DMS79 (cell line): Measurements from ENCODE around the gene CAMTA1.

ENCODE experiments used
- DNase-seq: peaks from one replicate; lab custom pipeline; 2025; lab: John Stamatoyannopoulos, UW

The CAMTA1 gene

DNA sequence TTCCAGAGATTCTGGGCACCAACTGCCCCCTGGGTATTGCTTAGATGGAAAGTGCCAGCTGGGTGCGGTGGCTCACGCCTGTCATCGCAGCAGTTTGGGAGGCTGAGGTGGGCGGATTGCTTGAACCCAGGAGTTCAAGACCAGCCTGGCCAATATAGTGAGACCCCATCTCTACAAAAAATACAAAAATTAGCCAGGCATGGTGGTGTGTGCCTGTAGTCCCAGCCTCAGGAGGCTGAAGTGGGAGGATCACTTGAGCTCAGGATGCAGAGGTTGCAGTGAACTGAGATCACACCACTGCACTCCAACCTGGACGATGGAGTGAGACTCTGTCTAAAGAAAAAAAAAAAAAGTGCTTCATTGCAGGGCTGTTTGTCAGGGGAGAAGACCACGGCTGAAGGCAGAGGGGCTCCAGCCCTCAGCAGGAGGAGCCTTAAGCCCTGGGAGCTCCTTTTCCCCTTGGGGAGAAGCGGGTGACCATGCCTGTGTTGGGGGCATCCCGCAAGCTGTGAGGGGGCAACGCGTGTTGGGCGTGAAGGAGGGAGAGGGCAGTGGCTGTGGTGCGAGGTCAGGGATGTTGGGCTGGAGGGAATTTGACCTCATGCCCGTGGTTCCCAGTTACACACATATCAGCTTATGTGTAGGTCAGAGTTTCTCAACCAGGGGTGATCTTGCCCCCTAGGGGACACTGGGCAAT lies 854.3 kb downstream of the CAMTA1 start:
- DNase-seq, result no peak

DNA sequence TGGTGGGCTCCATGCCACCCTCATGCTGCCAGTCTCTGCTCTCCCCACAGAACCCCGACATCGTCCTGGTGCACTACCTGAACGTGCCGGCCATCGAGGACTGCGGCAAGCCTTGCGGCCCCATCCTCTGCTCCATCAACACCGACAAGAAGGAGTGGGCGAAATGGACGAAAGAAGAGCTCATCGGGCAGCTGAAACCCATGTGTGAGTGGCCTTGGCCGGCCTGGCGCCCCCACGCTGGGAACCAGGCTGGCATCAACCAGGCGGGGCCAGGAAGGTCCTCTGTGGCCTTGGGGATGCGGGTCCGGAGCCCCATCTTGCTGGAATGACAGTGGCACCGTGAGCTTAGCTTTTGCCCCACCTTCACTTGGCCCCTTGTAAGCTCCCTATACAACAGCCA lies 855.1 kb downstream of the CAMTA1 start:
- no peak for DNase-seq

DNA sequence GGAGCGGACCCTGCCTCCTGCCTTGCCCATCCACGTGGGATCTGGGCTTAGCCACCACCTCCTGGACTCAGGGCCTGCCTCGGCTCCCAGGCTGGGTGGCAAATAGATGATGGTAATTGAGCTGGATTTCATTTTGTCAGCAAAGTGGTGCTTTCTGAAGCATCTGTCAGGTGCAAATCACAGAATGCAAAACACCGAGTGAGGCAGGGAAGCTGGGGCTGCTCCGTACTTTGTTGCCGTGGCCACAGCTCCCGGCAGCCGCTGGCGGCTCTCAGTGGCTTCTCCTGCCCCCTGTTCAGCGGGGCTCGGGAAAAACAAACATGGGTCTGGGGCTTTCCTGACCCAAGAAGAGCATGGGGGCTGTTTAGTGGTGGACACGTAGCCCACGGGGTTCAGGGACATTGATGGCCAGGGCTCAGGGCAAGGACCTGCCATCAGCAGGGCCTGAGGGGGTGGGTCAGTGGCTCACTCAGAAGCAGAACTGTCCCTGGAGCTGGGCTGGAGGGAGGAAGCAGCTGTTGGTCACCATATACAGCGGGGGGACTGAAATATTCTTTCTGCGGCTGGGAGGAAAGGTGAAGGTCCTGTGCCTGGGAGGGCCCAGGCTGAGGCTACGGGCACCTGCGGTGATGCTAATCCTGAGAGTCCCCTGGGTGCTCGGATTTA lies 855.8 kb downstream of the CAMTA1 start:
- no peak for DNase-seq

DNA sequence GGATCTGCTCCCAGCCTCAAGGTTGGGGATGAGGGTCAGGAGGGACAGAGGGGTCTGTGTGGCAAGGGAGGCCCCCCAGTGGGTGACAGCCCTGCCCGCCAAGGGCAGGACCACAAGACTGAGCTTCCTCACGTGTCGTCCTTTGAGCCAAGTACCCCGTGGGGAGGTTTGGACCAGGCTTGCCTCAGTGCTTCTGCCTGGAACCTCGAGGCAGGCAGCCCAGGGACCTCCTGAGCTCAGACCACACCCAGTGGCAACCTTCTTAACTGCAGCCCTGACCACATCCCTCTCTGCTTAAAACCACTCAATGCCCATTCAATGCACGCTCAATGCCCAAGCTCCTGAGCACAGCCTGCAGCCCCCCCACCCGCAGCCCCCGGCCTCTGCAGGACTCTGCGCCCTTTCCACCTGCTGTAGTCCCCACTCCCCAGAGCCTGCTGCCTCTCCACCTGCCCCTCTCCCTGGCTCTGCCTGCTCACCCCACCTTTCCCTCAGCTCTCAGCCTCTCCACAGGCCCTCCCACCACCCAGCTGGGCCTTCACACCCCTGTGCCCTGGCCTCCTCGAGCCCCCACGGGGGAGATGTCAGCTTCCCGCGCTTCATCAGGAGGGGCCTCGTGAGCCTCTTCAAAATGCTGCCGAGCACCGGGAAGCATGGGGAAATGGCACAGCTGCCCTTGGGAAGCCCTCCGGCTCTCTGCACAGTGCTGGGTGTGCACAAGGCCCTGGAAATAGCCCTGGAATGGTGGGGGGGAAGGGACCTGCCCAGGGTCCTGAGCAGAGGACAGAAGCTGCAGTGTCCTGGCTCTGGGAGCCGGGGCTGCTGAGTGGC lies 856.5 kb downstream of the CAMTA1 start:
- DNase-seq, result peak; percentile 67

DNA sequence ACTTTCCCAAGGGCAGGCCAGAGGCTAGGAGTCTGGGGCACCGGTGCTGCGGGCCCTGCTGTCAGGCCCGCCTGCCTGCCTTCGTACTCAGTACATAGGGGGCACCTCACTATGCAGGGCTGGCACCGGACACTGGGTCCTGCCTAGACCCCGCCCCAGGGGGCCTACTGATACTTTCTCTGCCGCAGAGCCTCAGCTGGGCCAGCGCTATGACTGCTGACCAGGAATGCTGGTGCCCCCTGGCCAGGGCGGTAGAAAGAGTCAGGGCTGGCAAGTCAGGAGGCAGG lies 857.1 kb downstream of the CAMTA1 start:
- no peak for DNase-seq

DNA sequence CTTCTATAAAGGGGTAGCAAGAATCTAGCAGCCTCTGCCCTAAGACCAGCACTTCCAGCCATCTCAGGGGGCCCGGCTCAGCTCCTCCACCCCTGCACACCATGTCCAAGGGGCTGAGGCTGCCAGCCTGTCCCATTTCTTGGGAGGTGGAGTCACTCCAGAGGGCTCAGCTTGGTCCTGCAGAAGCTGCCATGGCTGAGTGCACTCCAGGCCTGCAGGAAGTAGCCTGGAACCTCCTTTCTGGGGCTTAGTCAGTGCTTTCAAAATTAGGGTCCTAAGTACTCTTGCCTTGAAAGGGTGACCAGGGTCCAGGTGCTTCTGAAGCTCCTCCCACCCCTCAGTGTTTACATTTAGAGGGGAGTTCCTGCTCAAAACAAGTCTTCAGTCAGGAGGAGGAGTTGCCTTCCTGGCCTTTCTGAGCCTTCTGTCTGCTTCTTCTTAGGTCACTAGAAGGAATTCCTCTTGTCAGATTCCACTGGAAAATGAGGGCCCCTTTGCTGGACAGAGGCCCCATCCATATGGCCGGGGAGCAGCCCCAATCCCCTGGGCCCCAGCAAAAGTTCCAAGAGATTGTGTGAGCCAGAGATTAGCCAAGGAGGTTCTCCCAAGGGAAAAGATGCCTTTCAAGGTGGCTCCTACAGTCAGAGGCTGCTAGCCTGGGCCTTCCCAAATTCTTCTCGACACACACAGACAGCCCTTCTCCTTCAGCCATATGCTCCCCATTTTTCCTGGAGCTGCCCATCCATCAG lies 857.7 kb downstream of the CAMTA1 start:
- peak; percentile 62 for DNase-seq

DNA sequence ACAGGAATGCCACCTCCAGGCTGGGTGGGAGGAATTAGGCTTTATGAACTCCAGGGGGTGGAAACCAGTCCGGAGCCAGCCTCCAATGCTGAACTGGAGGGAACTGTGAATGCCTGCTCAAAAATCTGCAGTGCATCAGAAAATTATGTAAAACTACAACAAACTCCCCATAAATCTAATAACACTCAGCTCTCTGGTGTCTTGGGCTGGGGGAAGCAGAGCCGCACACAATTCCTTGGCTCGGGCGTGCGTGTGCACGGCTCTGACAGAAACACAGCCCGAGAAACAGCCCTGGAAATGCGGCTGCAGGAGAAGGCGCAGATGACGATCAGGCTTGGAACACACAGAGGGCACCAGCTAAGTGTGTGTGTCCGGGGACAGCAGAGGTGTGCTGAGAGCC lies 858.3 kb downstream of the CAMTA1 start:
- no peak for DNase-seq

DNA sequence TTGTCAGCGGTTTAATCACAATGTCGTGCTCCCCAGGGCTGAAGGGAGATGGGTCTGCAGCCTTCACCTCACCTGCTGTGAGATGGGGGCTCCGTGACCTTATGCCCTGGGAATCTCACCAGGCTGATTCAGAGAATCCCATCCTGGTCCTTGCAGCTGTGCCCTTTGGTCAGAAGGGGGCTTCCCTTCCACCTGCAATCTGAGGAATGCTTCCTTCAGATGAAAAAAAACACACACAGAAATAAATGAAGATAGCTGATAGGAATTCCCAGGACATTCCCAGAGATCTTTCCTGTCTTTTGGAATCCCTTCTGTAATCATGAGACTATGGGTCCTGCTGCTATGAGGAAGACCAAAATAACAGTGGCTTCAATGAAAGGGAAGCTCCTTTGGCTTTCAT lies 858.8 kb downstream of the CAMTA1 start:
- DNase-seq, result no peak

DNA sequence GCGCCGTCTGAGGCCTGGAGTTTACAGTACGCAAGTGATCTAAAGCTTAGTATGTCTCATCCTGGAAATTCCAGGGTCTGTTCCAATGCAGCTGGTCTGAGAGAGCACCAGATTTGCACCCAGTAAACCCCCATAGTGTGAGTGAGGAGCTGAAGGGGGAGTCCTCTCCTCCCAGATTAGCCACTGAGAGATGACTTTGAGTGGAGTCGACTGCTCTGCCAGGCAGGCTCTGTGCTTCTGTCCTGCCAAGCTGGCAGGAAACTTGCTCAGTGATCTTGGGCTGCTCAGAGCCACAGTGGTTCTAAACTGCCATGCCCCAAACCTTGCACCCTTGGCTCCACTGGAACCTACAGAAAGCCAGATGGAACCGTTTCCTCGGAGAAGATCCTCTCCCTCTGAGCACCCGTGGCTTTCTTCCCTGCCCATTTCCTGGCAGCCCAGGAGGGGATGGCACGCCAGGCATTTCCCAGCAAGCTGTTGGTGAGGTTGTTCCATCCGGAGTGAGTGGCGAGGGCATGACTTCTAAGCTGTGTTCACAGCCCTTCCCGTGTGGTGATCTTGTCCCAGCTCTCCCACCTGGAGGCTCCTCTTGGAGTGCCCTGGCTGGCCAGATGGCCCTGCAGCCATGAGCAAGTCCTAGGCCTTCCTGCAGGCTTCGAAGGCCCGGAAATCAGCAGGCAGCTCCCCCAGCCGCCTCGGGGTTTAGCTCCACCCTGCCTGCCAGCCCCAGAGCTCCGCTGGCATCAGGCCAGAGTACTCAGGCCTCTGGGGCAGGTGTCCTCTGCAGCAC lies 859.9 kb downstream of the CAMTA1 start:
- peak; percentile 86 for DNase-seq

DNA sequence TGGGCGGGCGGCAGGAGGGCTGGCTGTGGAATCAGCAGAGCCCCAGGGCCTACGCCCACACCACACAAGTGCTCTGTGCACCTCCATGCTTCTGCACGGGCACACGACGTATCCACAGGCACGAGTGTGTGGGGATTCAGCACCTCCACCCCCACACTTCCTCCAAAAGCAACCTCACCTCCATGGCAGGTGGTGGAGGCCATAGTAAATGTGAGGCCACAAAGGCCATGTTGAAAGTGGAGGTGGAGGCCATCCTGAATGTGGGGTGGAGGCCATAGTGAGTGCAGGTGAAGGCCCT lies 860.4 kb downstream of the CAMTA1 start:
- no peak for DNase-seq

DNA sequence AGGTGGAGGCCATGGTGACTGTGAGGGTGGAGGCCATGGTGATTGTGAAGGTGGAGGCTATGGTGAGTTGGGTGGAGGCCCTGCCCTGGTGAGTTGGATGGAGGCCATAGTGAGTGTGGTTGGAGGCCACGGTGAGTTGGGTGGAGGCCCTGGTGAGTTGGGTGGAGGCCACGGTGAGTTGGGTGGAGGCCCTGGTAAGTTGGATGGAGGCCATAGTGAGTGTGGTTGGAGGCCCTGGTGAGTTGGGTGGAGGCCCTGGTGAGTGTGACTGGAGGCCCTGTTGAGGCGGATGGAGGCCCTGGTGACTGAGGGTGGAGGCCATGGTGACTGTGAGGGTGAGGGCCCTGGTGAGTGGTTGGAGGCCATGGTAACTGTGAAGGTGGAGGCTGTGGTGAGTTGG lies 860.9 kb downstream of the CAMTA1 start:
- no peak for DNase-seq

DNA sequence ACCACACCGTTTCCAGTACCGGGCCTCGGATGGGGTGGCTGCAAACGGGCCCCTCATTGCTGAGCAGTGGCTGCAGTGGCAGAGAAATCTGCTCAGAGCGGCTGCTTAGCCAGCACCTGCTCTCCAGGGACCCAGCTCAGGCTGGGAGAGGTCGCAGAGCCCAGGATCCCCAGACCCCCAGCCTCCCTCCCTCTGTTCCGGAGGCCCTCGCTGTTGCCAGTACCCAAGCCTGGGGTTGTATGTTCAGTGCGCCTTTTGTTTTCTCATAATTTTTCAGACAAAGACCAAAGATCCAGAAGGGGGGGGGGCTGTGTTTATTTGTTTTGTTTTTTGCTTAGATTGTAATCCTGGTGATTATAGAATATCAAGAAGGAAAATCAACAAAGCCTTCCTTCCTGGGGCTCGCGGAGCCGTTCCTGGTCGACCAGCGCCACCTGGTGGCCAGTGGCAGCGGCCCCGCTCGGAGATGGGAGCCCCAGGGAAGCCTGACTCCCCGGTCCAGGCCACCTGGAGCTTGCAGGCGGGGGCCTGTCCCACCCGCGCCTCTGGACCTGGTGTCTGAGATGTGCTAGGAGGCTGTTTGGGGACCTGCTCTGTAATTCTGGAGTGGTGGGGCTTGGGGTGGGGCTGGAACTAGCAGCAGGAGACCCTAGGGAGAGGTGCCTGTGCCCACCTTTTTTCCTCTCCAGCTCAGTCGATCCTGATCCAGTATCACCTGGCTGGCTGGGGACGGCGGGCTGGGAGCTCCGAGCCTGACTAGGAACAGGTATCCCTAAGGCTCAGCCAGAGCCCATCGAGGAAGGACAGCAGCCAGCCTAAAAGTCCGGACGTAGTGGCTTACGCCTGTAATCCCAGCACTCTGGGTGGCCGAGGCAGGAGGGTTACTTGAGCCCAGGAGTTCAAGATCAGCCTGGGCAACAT lies 862.0 kb downstream of the CAMTA1 start:
- peak; percentile 47 for DNase-seq

DNA sequence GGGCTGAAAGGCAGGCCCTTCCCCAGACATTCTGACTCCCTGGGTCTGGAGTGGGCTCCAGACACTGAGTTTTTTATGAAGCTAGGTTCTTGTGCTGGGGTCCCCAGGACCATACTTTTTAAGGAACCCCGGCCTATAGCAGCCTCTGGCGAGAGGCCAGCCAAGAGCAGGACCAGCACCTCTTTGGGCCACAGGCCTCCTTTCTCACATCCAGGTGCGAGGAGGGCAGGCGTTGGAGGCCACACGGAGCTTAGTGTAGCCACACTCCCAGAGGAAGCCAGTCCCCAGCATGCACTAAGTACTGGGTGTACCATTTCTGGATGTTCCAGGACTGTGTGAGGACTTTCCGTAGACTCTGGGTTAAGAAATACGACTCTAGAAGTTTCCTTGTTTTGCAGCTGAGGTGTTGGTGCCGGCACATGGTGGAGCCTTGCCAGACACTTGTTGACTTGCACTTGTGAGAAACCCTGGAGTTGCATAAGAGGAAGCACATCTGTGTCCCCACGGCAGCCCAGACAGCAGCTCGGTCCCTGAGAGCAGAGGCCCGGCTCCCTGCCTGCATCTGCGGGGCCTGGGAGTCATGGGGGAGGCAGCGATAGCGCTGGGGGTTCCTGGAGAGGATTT lies 863.6 kb downstream of the CAMTA1 start:
- peak; percentile 60 for DNase-seq

DNA sequence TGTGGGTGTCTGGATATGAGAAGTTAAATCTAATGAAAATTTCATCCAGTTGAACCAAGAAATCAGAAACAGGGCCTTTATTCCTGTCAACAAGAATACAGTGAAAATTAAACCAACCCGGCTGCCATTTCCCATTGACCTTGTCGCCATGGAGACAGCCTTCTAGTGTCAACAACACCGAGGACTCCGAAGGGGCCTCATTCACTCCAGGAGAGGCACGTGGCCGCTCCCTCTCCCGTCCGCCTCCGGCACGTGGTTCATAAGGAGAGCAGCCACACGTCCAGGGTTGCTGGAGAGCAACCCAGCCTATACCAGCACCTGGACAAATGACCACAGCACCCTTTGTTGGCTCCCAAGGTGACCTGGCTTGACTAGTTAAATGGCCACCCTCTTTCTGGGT lies 865.5 kb downstream of the CAMTA1 start:
- peak; percentile 76 for DNase-seq

DNA sequence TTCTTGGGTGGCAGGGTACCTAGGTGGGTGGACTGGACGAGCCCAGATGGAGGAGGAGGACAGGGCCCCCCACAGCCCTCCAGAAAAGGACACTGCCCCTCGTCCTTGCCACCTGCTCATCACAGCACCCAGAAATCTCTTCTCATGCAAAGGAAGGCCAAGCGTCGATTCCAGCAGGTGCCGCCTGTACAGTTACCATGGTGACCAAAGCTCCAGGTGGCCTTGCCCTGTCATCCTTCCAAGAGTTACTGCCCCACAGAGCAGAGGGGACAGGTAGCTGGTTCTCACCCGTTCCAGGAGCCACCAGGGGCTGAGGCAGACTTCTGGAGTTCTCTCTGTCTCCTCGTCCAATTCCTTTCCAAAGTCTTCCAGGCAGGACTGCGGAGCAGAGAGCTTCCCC lies 865.9 kb downstream of the CAMTA1 start:
- peak; percentile 58 for DNase-seq

DNA sequence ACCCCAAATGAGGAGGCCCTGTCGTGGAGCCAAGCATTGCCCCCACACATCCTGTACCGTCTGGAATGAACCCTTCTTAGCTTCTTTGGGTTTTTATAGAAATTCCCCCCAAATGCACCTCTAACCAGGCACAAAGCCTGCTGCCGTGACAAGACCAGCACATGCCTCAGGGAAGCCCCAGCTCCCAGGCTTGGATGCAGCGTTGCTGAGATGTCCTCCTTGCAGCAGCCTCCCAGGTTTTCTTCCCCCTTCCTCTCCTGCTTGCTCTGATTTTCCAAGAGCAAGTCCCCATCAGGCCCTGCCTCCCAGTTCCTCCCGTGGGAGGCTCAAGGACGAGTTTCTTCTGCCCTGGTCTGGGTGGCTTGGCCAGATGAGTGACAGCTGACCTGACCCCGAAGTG lies 866.8 kb downstream of the CAMTA1 start:
- no peak for DNase-seq

DNA sequence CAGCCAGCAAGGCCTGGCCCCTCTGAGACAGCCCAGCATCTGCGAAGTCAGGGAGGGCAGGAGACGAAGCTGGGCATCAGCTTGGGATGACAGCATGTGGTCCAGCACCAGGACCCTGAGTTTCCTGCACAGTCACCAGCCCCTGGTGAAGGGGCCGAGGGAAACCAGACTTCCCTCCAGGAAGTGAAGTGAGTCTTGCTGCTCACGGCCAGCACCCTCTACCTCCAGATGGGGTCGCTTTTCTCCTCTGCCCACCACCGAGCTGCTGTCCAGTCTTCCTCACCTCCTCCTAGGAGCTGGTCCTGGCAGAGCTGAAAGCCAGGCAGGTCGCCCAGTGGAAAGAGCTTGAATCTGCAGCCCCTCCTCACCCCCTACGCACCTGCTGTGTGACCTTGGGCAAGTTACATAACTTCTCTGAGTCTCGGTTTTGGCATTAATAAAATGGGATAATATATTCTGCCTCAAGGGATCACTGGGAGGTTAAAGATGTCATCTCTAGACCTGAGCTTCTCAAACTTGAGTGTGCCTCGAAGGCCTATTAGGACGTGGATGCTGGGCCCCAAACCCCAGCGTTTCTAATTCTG lies 867.4 kb downstream of the CAMTA1 start:
- no peak for DNase-seq

DNA sequence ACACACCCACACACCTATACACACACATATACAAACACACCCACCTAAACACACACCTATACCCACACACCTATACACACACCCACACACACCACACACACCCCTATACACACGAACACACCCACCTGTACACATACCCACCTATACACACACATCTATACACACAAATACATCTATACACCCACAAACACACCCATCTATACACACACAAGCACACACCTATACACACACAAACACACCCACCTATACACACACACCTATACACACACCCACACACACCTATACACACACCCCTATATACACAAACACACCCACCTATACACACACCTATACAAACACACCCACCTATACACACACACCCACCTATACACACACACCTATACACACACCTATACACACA lies 869.5 kb downstream of the CAMTA1 start:
- no peak for DNase-seq

DNA sequence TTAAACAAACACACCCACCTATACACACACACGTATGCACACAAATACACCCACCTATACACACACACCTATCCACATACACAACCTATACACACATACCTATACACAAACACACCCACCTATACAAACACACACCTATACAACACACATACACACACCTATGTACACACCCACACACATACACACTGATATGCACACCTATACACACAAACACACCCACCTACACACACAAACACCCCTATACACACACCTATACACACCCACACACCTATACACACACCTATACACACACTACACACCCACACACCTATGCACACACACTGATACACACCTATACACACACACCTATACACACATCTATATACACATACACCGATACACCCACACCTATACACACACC lies 870.1 kb downstream of the CAMTA1 start:
- DNase-seq, result no peak
